Activated T-cell treated with anti-CD3 and anti-CD28 coated beads for 24 hours (primary cell): Measurements from ENCODE around the gene SLC36A3.
"Not testable (repeated sequence)": the region's sequence is repeated elsewhere in the genome, so short reads cannot be mapped to it uniquely, and the experiment has no call there.

Experiments used
- DNase-seq: peaks from one replicate; pipeline ENCODE4 v3.0.0-alpha.2; 2020; ENCODE audit warnings: low read depth

The SLC36A3 gene

DNA sequence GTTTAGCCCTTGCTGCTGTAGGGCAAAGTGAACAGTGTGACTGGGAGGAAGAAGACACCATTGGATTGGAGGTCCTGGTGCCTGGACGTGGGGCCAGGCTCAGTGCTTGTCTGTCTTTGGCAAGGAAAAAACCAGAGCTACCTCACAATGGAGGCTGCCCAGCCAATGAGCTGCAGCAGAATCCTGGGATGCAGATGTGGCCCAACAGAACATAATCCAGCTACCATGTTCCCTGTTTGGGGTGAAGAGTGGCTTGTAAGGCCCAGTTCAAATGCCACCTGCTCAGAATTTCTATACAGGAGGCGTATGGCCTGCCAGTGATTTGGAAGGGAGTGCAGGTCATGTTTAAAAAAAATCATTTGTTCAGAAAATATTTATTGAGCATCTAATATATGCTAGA, at the start of gene SLC36A3:
Gene SLC36A3 (minus strand): TSS at position 101 of the 400 bp plus-strand sequence. CDS start 412 bp downstream, outside the sequence.
- no peak for DNase-seq

DNA sequence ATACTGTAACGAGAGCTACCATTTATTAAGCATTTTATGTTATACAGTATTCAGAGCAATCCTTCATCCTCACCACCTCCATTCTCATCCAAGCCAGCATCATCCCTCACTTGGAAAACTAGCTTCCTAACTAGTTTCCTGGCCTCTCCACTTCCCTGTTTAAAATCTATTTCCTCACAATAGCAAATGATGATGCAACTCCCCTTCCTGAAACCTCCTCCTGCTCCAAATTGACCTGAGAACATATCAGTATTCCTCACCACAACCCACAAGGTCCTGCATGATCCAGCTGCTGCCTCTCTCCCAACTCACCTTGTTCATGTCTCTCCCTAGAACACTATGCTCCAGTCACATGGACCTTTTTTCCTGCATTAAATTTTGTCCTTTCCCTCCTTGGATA, 48.1 kb upstream of the SLC36A3 start:
- no peak for DNase-seq

DNA sequence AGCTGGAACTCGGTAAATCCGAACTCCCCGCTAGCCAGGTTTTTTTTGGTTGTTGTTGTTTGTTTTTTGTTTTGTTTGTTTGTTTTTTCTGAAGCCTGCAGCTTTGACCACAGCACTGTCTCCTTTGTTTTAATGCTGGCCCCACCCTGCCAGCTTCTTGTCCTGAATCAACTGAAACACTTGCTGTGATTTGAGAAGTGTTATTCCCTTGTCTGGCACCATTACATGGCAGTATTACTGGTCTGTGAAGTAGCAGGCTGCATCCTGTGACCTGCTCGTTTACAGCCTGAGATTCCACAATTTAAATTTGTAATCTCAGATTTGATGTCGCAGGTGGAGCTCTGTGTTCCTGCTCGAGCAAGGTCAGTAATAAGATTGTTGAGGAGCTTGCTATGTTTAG, 45.2 kb upstream of the SLC36A3 start:
- DNase-seq: no peak

- no peak for DNase-seq
Measured at GRCh38 chr5:151347369-151347768, 43.8 kb upstream of the SLC36A3 start, which contains the start of gene SLC36A2. Gene SLC36A2, minus strand, starts transcription at chr5:151347559. Its CDS starts 99 bp downstream, at chr5:151347460.

DNA sequence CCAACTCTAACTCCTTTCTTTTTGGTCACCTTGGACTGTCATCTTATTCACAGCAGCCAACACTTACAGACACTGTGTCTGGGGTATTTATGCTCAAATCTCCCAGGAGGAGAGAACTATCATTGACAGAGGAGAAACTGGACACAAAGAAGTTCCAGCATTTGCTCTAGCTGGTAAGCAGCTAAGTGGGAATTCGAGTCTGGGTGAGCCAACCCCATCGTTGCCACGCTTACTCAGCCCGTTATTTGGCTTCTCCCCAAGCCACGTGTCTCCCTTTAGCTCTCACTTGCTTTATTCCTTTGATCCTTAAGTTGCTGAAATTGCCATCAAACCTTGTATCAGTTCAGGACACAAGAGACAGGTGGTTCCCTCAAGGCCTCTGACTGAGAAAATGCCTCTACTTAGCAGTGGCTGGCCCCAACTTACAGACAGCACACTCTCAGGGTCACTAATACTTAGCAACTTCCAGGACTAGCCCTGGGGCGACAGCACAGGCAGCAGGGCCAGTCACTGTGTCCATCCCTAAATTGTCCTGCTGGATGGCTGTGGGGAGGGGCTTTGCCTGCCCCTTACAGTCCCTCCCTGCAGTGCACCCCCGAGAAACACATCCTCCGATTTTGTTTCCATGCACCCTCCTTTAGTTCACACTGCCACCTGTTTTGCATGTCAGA, 42.4 kb upstream of the SLC36A3 start:
- DNase-seq: no peak

DNA sequence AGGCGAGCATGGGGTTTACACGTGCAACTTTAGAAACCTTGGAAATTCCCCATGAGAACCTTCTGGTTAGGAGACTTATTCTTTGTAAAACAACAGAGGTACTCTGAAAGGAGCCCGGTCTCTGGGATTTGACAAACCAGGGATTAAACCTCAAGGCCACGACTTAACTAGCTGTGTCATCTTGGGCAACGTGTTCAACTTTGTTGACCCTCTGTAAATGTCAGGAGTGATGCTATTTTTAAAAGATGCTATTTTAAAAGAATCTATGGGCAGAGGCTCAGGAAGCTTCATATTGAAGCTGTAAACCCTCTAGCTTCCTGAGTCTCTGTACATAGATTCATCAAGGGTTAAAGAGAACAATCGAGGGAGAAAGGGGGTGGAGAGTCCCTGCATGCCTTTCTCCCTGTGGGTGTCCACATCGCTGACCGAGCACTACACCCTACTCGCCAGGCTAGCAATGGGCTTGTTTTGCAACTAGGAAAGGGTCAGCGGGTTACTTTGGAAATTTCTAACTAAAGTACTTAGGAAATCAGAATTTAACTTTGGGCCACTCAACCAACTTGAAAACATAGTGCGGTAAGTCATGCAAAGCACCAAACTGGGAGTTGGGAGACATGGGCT, 41.7 kb upstream of the SLC36A3 start:
- no peak for DNase-seq

DNA sequence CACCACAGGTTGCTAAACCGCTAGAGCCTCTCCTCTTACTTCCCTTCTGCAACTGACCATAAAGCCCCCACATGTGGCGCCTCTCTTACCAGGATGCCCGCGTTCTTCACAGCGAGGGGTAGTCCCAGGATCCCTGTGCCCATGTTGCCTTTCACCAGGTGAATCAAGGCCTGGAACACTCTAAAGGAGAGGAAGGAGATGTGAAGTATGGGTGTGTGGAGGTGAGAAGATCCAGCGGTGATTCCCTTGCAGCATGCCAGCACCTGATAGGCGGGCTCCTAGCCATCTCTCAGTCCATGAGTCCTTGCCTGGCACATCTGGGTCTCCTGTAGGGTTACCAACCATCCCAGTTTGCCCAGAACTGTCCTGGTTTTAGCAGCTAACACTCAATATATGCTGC, 40.5 kb upstream of the SLC36A3 start:
- DNase-seq: no peak

DNA sequence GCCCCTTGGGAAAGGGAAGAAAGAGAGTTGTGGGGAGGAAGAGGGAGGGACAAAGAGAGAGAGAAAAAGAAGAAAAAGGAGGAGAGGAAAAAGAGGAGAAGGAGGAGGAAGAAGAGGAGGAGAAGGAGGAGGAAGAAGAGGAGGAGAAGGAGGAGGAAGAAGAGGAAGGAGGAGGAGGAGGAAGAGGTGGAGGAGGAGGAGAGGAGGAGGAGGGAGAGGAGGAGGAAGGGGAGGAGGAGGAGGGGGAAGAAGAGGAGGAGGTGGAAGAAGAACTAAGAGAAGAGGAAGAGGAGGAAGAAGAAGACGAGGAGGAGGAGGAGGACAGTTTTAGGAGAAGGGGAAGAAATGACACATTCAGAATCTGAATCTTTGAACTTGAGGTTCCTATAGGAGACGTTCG, 36.4 kb upstream of the SLC36A3 start:
- DNase-seq: no peak

DNA sequence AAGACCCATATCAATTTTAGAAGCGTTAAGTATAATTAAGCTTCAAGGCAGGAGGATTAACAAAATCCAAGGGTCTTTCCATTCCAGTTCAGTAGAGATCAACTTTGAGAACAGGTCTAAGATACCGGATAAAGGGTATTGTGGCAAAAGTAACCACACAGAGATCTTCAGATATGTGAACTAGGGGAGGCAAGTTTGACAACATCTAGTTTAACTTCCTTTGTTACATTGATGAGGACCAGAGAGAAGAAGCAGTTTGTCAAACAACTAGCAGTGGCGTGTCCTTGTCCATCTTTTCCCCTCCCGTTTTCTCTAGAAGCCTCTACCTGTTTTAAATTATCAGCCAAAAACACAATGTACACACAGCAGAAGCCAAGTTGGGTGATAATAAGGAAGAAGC, 35.2 kb upstream of the SLC36A3 start:
- no peak for DNase-seq

DNA sequence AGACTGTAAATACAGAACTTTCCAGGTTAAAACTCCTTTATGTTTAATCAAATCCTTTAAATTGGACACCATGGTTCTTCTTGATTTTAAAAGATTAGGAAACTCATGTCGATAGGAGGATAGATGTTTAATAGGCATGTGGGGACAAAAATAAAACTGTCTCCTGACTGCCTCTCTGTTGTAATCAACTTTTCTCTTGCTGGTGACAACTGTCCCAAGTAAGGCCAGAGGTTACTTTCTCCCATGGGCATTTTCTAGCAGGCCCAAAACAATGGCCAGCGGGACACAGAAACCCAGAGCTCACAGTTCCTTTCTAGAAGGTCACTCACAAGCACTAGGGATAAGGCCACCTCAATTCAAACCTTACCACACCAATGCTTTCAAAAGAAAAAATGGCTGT, 29.3 kb upstream of the SLC36A3 start:
- no peak for DNase-seq

GRCh38 chr5:151328734-151329133, 25.2 kb upstream of the SLC36A3 start:
- no peak for DNase-seq

DNA sequence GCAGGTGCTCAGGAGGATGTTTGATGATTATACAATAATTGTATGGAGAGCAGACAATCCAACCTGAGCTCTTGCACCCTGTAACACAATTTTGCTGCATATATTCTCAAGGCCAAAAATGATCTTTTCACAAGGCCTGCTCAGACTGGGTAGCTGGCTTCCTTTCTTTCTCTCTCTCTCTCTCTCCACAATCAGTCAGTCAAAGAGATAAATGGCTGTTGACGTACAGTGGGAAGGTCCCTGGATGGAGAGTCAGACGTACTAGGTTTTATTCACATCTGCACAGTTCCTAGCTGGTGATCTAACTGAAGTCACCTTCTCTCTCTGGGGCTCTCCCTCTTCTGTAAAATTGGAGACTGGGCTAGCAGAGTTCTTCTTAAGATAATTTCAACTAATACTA, 24.0 kb upstream of the SLC36A3 start:
- no peak for DNase-seq

- DNase-seq: no peak
Measured at GRCh38 chr5:151326266-151326665, 22.7 kb upstream of the SLC36A3 start.

DNA sequence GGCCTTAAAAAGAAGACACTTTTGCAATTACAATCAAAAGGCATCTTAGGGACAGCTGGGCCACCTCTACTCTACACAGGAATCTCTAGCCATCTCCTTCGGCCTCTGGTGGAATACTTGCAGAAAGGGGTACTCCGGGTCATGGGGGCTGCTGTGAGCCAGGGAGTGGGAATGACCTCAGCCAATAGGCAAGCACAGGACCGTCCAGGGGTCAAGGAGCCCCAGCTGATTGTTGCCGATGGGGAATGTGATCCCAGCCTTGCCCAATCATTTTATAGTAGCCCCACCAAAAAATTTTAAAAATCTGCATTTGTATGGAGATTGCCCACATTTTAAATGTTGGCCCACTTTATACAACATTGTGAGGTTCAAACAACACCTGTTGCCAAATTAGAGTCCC, 16.9 kb upstream of the SLC36A3 start:
- no peak for DNase-seq

- no peak for DNase-seq
Measured at GRCh38 chr5:151318850-151319732, 15.5 kb upstream of the SLC36A3 start.

DNA sequence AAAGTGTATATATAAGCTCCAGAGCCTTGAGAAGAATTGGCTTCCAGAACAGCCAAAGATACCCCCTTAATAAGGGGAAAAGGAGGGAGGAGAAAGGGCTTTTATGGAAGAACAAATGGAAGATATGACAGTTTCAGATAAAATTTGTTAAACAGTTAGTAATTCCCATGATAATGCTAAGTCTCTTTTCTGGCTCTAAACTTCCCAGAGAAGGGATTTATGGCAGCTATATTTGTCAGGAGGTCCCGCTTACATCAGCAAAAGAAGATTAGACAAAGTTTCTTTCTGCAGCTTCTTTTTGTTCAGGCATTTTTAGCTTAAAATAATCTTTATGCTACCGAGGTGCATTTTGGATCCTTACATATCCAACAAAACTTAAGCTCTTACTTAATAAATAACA, 14.3 kb upstream of the SLC36A3 start:
- DNase-seq: no peak

- DNase-seq: peak; percentile 12
Measured at GRCh38 chr5:151315998-151316597, 12.5 kb upstream of the SLC36A3 start.

DNA sequence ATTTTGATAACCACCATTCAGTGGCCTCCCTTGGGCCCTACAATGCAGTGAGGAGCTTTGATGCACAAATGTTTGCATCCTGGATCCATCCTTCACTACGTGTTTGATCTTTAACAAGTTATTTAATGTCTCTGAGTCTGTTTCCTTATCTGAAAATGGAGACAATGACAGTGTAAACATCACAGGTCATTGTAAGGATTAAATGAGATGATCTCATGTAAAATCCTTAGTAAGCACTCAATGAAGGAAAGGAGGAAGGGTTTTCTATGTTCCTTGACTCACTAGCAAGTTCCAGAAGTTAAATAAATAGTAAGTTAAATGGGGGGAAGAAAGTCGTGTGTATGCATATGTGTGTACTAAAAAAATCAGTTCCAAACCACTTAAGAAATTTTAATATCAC, 9.8 kb upstream of the SLC36A3 start:
- DNase-seq: no peak

GRCh38 chr5:151312756-151313324, 9.3 kb upstream of the SLC36A3 start:
- DNase-seq: no peak

DNA sequence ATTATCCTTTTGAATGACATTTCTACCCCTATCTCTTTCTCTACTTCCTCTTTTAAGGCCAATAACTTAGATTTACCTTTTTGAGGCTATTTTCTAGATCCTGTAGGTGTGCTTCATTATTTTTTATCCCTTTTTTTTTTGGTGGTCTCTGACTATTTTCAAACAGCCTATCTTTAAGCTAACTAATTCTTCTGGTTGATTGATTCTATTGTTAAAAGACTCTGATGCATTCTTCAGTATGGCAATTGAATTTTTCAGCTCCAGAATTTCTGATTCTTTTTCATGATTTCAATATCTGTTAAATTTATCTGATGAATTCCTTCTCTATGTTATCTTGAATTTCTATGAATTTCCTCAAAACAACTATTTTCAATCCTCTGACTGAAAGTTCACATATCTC, 7.4 kb upstream of the SLC36A3 start:
- no peak for DNase-seq

DNA sequence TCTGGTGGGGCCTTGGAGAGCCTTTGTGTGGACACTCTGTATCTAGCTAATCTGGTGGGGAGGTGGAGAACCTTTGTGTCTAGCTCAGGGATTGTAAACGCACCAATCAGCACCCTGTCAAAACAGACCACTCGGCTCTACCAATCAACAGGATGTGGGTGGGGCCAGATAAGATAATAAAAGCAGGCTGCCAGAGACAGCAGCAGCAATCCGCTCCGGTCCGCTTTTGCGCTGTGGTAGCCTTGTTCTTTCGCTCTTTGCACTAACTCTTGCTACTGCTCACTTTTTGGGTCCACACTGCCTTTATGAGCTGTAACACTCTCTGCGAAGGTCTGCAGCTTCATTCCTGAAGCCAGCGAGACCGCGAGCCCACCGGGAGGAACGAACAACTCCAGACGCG, 6.3 kb upstream of the SLC36A3 start:
- DNase-seq: not testable (repeated sequence)

DNA sequence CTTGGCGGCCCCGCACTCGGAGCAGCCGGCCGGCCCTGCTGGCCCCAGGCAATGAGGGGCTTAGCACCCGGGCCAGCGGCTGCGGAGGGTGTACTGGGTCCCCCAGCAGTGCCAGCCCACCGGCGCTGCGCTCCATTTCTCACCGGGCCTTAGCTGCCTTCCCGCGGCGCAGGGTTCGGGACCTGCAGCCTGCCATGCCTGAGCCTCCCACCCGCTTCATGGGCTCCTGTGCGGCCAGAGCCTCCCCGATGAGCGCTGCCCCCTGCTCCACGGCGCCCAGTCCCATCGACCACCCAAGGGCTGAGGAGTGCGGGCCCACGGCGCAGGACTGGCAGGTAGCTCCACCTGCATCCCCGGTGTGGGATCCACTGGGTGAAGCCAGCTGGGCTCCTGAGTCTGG, 5.7 kb upstream of the SLC36A3 start:
- DNase-seq: not testable (repeated sequence)
